Activated CD4-positive, alpha-beta T cell treated with anti-CD3 and anti-CD28 coated beads, Interleukin-2, amount 10 ng/mL, durations not matched to agents 7 days and 5 days (primary cell): ENCODE data around the gene DZANK1. TPM values are rescaled to one million over a fixed set of nuclear protein-coding genes. Genes with fewer than 3 reads are reported as not detected.
"Not testable (repeated sequence)": the region's sequence is repeated elsewhere in the genome, so short reads cannot be mapped to it uniquely, and the experiment has no call there.

Experiments used
- CTCF ChIA-PET: fragments of 350-600 bp; sonication (Branson Sonifier 250); formaldehyde crosslinking; loops from one replicate; lab custom pipeline; 2021; ENCODE audit warnings: antibody characterized with exemption; lab: Charles Lee
- POLR2A ChIA-PET: fragments of 350-600 bp; sonication (Branson Sonifier 250); formaldehyde crosslinking; loops from one replicate; lab custom pipeline; 2021; ENCODE audit warnings: antibody characterized with exemption; lab: Charles Lee
- DNase-seq: peaks from one replicate; pipeline ENCODE4 v3.0.0-alpha.2; 2020
- H3K27ac Mint-ChIP-seq: one replicate; pipeline ENCODE4 v1.8.0; 2021; ENCODE audit warnings: mild to moderate bottlenecking, moderate library complexity, mixed read lengths
- H3K27me3 Mint-ChIP-seq: one replicate; pipeline ENCODE4 v1.8.0; 2021; ENCODE audit warnings: mixed read lengths
- H3K36me3 Mint-ChIP-seq: one replicate; pipeline ENCODE4 v1.8.0; 2021; ENCODE audit warnings: low read depth, mixed read lengths
- H3K4me1 Mint-ChIP-seq: one replicate; pipeline ENCODE4 v1.8.0; 2021; ENCODE audit warnings: mixed read lengths
- H3K4me3 Mint-ChIP-seq: one replicate; pipeline ENCODE4 v1.8.0; 2021; ENCODE audit warnings: mild to moderate bottlenecking, moderate library complexity, mixed read lengths
- H3K9me3 Mint-ChIP-seq: one replicate; pipeline ENCODE4 v1.8.0; 2021; ENCODE audit warnings: mixed read lengths
- total RNA-seq, 2 experiments: library from RNA; stranded (reverse); gene quantifications; one replicate each; pipeline ENCODE4 v1.2.3, GENCODE V29; 2021

Gene DZANK1
- total RNA-seq, 2 experiments from 2014 or later, result 1.6 to 1.7 TPM

DNA sequence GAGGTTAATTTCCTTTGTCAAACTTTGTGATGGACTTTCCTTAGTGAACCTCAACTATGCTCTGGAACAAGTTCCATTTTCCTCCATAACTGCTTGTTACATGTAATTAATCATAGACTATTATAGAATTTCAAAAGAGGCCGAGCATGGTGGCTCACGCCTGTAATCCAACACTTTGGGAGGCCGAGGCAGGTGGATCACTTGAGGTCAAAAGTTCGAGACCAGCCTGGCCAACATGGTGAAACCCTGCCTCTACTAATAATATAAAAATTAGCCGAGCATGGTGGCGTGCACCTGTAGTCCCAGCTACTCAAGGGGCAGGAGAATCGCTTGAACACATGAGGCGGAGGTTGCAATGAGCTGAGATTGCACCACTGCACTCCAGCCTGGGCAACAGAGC, 68.1 kb downstream of the DZANK1 start:
- CTCF ChIA-PET, H3K27ac Mint-ChIP-seq, POLR2A ChIA-PET, H3K27me3 Mint-ChIP-seq, H3K4me3 Mint-ChIP-seq, H3K4me1 Mint-ChIP-seq, H3K36me3 Mint-ChIP-seq, DNase-seq, H3K9me3 Mint-ChIP-seq: not testable (repeated sequence)

DNA sequence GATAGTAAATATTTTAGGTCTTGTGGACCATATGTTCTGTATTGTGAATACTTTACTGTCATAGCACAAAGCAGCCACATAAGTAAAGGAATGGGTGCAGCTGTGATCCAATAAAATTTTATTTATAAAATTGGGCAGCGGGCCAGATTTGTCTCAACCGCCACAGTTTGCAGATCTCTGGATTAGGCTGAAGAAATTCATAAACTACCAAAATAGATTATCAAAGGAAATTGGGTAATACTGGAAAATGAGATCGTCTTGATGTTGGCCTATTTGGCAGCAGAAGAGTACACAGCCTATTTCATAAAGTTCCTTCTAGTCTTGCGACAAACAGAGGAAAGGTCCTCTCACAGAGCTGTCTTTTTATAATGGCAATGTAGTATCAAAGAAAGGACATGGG, 69.8 kb downstream of the DZANK1 start:
- CTCF ChIA-PET, result no interaction called here
- H3K36me3 Mint-ChIP-seq, result no peaks in the 10 kb centered on the region
- H3K27me3 Mint-ChIP-seq, result no peaks in the 10 kb centered on the region
- H3K9me3 Mint-ChIP-seq, result no peaks in the 10 kb centered on the region
- no peak overlapping the region for H3K4me3 Mint-ChIP-seq
- no peaks in the 10 kb centered on the region for H3K4me1 Mint-ChIP-seq
- no peak overlapping the region for H3K27ac Mint-ChIP-seq
- no peak for DNase-seq
- POLR2A ChIA-PET, result no interaction called here

DNA sequence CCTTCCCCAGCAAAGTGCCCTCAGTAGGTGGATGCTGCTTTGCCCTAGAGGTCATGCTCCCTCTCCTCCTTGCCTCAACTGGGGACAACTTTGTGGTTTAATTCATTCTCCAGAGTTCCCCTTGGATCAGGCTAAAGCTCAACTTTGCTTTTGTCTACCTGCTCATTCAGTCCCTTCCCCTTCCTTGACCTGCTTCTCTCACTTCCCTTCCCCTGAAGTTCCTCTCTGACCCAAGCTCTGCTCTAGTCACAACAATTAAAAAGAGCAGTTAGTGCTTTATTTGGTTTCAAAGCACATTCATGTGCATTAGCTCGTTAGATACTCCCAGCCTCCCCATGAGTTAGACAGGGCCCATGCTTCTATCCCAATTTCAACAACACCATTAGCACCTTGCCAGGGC, 71.3 kb downstream of the DZANK1 start:
- Mint-ChIP-seq H3K27ac (no peak overlapping the region), H3K4me1 (no peaks in the 10 kb centered on the region), H3K27me3 (no peaks in the 10 kb centered on the region), H3K9me3 (no peaks in the 10 kb centered on the region), H3K4me3 (no peak overlapping the region), H3K36me3 (no peaks in the 10 kb centered on the region)
- POLR2A ChIA-PET, result no interaction called here
- DNase-seq, result no peak
- CTCF ChIA-PET, result no interaction called here

DNA sequence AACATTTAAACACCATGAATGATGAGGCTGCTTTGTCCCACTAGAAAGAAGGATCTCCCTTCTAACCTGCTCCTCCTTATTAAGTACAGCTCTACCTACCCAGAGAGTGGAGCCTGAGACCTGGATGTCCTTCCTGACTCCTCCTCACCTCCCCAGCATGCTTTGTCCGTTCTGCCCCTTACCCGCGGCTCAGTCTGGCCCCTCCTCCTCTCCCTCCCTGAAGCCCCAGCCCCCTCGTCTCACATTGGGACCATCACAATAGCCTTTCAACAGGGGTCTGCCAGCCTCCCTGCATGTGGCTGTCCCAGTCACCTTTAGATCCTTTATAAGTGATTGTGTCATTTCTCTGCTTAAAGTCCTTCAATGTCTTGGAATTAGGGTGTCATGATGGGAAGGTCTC, 72.5 kb downstream of the DZANK1 start:
- Mint-ChIP-seq H3K36me3 (no peaks in the 10 kb centered on the region), H3K4me1 (no peaks in the 10 kb centered on the region), H3K27me3 (no peaks in the 10 kb centered on the region), H3K27ac (no peak overlapping the region), H3K9me3 (no peaks in the 10 kb centered on the region), H3K4me3 (no peak overlapping the region)
- ChIA-PET CTCF (no interaction called here), POLR2A (no interaction called here)
- no peak for DNase-seq

DNA sequence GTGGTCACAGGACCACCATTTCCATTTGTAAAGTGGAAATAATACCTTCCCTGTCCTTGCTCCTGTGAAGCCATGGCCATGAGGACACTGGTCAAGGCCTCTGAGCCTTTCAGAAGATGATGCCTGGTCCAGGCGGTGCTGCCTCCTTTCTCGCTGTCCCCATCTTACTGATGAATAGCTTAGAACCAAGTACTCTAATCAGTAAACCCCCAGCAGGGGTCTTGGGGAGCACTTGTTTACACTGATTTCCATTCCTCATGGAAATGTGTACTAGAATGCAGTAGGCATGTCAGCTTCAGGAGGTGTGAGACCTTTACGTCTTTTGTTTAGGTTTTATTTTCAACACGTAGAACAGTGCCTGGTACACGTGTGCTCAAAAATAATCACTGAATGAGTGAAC, 75.1 kb downstream of the DZANK1 start:
- Mint-ChIP-seq H3K4me1 (no peaks in the 10 kb centered on the region), H3K4me3 (no peak overlapping the region), H3K27me3 (no peaks in the 10 kb centered on the region), H3K36me3 (no peaks in the 10 kb centered on the region), H3K27ac (no peak overlapping the region), H3K9me3 (no peaks in the 10 kb centered on the region)
- CTCF ChIA-PET, result no interaction called here
- POLR2A ChIA-PET, result no interaction called here
- DNase-seq, result no peak

DNA sequence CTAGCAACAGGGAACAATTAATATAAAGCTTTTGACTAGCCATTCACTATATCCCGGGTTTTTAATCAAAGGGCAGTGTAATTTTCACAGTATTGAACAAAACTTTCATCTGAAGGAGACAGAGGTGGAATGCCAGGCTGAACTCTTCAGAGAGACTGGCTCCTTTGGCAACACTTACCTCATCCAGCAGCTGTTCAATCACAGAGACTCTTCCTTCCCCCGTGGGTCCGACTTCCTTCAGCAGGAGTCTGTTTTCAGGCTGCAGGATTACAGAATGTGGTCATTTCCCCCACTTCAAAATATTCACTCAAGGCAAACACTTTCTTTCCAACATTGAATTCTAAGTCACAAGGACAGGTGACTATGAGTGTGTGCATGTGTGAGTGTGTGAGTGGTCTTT, 76.6 kb downstream of the DZANK1 start:
- Mint-ChIP-seq H3K9me3 (no peaks in the 10 kb centered on the region), H3K27me3 (no peaks in the 10 kb centered on the region), H3K4me3 (no peak overlapping the region), H3K4me1 (no peaks in the 10 kb centered on the region), H3K27ac (no peak overlapping the region), H3K36me3 (no peaks in the 10 kb centered on the region)
- ChIA-PET POLR2A (no interaction called here), CTCF (interaction anchor here (0.6 kb wide), 1 partner anchor 20 kb away, joined by 3 read pairs; no protein-coding TSS in a partner anchor)
- DNase-seq, result no peak

DNA sequence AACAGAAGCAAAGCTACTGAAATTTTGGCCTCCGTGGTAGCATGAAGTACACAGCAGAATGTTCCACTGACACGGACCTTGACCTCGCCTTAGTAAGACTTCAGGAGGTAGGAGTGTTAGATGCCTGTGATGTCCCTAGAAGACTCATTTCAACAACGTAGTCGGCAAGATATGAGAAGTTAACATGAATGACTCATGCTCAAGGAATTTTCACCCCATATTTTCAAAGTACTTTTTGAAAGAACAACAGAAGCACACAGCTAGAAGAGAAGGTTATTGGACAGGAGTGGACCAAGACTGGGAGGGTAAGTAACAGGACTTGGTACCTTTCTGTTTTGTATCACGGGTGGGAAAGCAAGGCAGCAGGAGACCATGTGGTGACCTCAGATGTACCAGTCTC, 78.0 kb downstream of the DZANK1 start:
- Mint-ChIP-seq H3K9me3 (no peaks in the 10 kb centered on the region), H3K4me1 (no peaks in the 10 kb centered on the region), H3K4me3 (no peak overlapping the region), H3K27ac (no peak overlapping the region), H3K27me3 (no peaks in the 10 kb centered on the region), H3K36me3 (no peaks in the 10 kb centered on the region)
- ChIA-PET CTCF (no interaction called here), POLR2A (no interaction called here)
- no peak for DNase-seq

DNA sequence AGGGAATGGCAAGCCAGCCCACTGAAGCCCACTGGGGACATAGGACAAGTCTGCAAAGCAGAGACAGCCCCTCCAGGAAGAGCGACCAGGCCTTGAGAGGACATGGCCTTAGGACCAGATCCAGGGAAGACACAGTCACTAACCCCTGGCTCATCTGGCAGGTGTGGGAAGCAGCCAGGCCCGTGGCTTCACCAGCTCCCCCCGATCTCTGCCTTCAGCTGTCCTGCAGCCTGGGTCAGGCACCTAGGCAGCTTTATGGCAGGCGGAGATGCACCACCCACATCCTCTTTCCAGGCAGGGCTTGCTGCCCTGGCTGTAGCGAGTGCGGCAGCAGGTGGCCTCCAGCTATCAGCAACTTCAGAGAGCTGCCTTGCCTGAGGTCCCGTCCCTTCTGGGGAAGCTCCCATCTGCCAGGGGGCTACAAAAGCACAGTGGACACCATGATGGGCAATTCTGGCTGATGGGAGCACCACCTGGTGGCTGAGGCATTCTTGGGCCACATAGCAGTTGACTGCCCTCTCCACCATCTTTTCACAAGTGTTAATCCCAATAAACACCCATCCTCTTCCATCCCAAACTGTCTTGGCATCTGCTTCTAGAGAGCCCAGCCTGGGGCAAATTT, 85.8 kb downstream of the DZANK1 start:
- DNase-seq, result no peak
- H3K27me3 Mint-ChIP-seq, result peaks cover 3% of the 10 kb centered on the region
- POLR2A ChIA-PET, result no interaction called here
- no peaks in the 10 kb centered on the region for H3K9me3 Mint-ChIP-seq
- H3K36me3 Mint-ChIP-seq, result no peaks in the 10 kb centered on the region
- H3K4me1 Mint-ChIP-seq, result no peaks in the 10 kb centered on the region
- CTCF ChIA-PET, result interaction anchor here (0.6 kb wide), 1 partner anchor 31 kb away, joined by 3 read pairs; no protein-coding TSS in a partner anchor
- H3K27ac Mint-ChIP-seq, result no peak overlapping the region
- H3K4me3 Mint-ChIP-seq, result no peak overlapping the region

DNA sequence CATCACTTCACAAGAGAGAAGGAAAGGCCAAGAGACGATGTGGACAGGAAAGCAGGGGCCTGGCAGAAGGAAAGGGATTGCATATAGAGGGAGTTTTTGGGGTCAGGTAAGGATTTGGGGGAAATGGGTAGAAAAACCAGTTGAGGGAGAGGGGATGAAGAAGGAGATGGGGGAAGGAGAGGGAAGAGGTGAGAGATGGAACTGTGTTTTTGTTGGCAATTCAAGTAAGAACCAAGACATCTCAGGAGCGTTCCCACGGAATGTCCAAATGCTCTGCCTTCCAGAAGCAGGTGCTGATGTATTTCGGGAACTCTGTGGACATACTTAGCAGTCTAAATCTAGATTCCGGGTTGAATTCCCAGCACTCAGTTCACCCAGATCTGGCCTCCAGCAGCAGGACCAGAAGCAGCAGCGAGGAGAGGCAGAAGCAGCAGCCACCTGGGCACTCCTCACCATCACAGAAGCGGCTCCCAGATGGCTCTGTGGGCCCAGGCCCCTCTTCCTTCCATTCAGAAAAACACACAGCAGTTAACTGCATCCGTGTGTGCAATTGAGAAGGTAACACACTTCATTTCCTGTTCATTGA, 88.8 kb downstream of the DZANK1 start:
- CTCF ChIA-PET, result no interaction called here
- no peak for DNase-seq
- no peaks in the 10 kb centered on the region for H3K4me1 Mint-ChIP-seq
- POLR2A ChIA-PET, result no interaction called here
- H3K36me3 Mint-ChIP-seq, result no peaks in the 10 kb centered on the region
- H3K27ac Mint-ChIP-seq, result no peak overlapping the region
- peaks cover 3% of the 10 kb centered on the region for H3K27me3 Mint-ChIP-seq
- H3K9me3 Mint-ChIP-seq, result no peaks in the 10 kb centered on the region
- no peak overlapping the region for H3K4me3 Mint-ChIP-seq

DNA sequence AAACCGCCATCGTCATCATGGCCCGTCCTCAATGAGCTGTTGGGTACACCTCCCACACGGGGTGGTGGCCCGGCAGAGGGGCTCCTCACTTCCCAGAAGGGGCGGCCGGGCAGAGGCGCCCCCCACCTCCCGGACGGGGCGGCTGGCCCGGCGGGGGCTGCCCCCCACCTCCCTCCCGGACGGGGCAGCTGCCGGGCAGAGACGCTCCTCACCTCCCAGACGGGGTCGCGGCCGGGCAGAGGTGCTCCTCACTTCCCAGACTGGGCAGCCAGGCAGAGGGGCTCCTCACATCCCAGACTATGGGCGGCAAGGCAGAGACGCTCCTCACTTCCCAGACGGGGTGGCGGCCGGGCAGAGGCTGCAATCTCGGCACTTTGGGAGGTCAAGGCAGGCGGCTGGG, 91.3 kb downstream of the DZANK1 start:
- H3K27ac Mint-ChIP-seq, H3K4me3 Mint-ChIP-seq, POLR2A ChIA-PET, H3K27me3 Mint-ChIP-seq, H3K4me1 Mint-ChIP-seq, CTCF ChIA-PET, DNase-seq, H3K36me3 Mint-ChIP-seq, H3K9me3 Mint-ChIP-seq: not testable (repeated sequence)

DNA sequence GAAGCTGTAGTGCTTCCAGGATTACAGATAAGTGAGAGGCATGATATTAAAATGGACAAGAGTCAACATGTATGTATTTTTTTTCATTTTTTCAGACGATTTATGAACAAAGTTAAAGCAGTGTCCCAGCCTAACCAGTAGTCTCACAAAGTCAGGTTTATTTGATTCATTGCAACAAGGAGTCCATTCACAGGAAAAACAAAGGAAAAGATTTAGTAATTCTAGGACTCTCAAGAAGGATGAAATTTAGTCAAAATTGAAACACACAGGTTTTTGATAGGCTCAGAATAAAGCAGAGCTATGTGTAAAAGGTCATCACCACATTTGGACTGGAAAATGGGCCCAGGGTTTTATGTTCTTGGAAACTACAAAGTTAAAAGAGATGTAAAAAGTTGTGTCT, 94.5 kb downstream of the DZANK1 start:
- ChIA-PET CTCF (no interaction called here), POLR2A (no interaction called here)
- DNase-seq, result no peak
- H3K9me3 Mint-ChIP-seq, result peaks cover 2% of the 10 kb centered on the region
- no peaks in the 10 kb centered on the region for H3K4me1 Mint-ChIP-seq
- H3K36me3 Mint-ChIP-seq, result no peaks in the 10 kb centered on the region
- H3K27ac Mint-ChIP-seq, result no peak overlapping the region
- no peak overlapping the region for H3K4me3 Mint-ChIP-seq
- H3K27me3 Mint-ChIP-seq, result peaks cover 6% of the 10 kb centered on the region

DNA sequence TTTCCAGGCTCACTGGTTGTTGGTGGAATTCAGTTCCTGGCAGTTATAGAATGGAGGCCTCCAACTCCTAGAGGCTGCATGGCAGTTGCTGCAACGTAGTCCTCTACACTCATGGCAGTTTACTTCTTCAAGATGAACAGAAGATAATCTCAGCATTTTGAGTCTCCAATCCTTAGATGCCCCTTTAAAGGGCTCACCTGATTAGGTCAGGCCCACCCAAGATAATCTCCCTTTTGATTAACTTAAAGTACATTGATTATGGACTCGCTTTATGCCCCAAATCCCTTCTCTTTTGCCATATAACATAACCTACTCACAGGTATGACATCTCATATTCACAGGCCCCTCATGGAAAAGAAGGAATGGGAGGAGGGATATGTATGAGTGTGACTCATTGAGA, 102.1 kb downstream of the DZANK1 start:
- Mint-ChIP-seq H3K4me1 (no peaks in the 10 kb centered on the region), H3K9me3 (peaks cover 2% of the 10 kb centered on the region), H3K36me3 (no peaks in the 10 kb centered on the region), H3K4me3 (no peak overlapping the region), H3K27me3 (no peaks in the 10 kb centered on the region), H3K27ac (no peak overlapping the region)
- ChIA-PET POLR2A (no interaction called here), CTCF (no interaction called here)
- no peak for DNase-seq

DNA sequence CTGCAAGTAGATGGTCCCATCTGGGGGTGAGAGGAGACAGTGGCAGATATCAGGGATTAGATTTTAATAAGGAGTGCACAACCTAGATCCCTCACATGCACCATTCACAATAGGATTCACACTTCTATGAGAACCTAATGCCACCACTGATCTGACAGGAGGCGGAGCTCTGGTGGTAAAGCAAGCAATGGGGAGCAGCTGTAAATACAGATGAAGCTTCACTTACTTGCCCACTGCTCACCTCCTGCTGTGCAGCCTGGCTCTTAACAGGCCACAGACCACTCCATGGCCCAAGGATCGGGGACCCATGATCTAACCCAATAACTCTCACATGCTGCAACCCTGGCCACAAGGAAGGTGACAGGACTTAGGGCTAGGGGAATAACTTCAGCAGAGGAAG, 103.1 kb downstream of the DZANK1 start:
- H3K27me3 Mint-ChIP-seq, result no peaks in the 10 kb centered on the region
- H3K4me3 Mint-ChIP-seq, result no peak overlapping the region
- no peaks in the 10 kb centered on the region for H3K36me3 Mint-ChIP-seq
- ChIA-PET POLR2A (no interaction called here), CTCF (no interaction called here)
- H3K9me3 Mint-ChIP-seq, result no peaks in the 10 kb centered on the region
- H3K27ac Mint-ChIP-seq, result no peak overlapping the region
- no peaks in the 10 kb centered on the region for H3K4me1 Mint-ChIP-seq
- DNase-seq, result no peak

DNA sequence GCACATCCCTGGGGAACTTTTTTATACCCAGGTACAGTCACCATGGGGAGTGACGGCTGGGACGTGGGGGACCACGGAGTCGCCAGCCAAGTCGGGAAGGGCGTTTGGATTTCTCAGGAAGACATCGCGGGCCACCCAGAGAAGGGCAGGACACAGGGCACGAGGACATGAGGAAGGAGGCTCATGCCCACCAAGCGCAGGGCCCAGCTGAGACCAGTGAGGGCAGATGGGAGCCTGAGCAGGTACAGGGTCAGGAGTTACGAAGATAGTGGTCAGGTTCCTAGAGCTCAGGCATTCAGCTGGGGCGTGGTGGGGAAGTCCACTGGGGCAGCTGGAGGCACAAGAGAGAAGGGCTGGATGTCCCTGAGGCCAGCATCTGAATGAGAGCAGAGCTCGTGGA, 103.9 kb downstream of the DZANK1 start:
- Mint-ChIP-seq H3K36me3 (no peaks in the 10 kb centered on the region), H3K27me3 (no peaks in the 10 kb centered on the region), H3K4me3 (no peak overlapping the region), H3K4me1 (no peaks in the 10 kb centered on the region), H3K27ac (no peak overlapping the region), H3K9me3 (no peaks in the 10 kb centered on the region)
- no peak for DNase-seq
- CTCF ChIA-PET, result no interaction called here
- POLR2A ChIA-PET, result no interaction called here
